Measurements from ENCODE around the gene CADM2.

Gene CADM2

GRCh38 chr3:85481411-85482212, 522.8 kb downstream of the CADM2 start:
- no peaks in the 10 kb centered on the region for H3K9me3 Mint-ChIP-seq

GRCh38 chr3:85482213-85482490, 523.4 kb downstream of the CADM2 start:
- Mint-ChIP-seq H3K27ac (no peak overlapping the region), H3K4me1 (no peaks in the 10 kb centered on the region), H3K27me3 (ENCODE audit: low read depth, poor library complexity) (no peaks in the 10 kb centered on the region)

More at GRCh38 chr3:85481411-85482212, 522.8 kb downstream of the CADM2 start:
- TF ChIP-seq CTCF (IDR thresholded peaks at IDR 0.05) = no peak
- Mint-ChIP-seq H3K4me3 (no peak overlapping the region), H3K27me3 (ENCODE audit: low read depth, poor library complexity) (no peaks in the 10 kb centered on the region), H3K27ac (no peak overlapping the region), H3K4me1 (no peaks in the 10 kb centered on the region), H3K36me3 (ENCODE audit: low read depth) (no peaks in the 10 kb centered on the region)
- no peak for DNase-seq

GRCh38 chr3:85483986-85484385, 525.2 kb downstream of the CADM2 start:
- no peak for TF ChIP-seq CTCF (IDR thresholded peaks at IDR 0.05)
- Mint-ChIP-seq H3K4me3 (no peak overlapping the region), H3K36me3 (ENCODE audit: low read depth) (no peaks in the 10 kb centered on the region), H3K4me1 (no peaks in the 10 kb centered on the region), H3K27me3 (ENCODE audit: low read depth, poor library complexity) (no peaks in the 10 kb centered on the region), H3K9me3 (no peaks in the 10 kb centered on the region), H3K27ac (no peak overlapping the region)
- no peak for DNase-seq

More at GRCh38 chr3:85482213-85482490, 523.4 kb downstream of the CADM2 start:
- no peaks in the 10 kb centered on the region for H3K9me3 Mint-ChIP-seq
- no peaks in the 10 kb centered on the region for H3K36me3 Mint-ChIP-seq (ENCODE audit: low read depth)
- H3K4me3 Mint-ChIP-seq = no peak overlapping the region
- DNase-seq = no peak
- no peak for TF ChIP-seq CTCF (IDR thresholded peaks at IDR 0.05)

GRCh38 chr3:85487375-85487774, 528.6 kb downstream of the CADM2 start:
- H3K36me3 Mint-ChIP-seq (ENCODE audit: low read depth) = no peaks in the 10 kb centered on the region
- H3K27me3 Mint-ChIP-seq (ENCODE audit: low read depth, poor library complexity) = no peaks in the 10 kb centered on the region
- no peak for TF ChIP-seq CTCF (IDR thresholded peaks at IDR 0.05)
- no peak overlapping the region for H3K27ac Mint-ChIP-seq
- DNase-seq = no peak
- H3K4me1 Mint-ChIP-seq = no peaks in the 10 kb centered on the region
- H3K4me3 Mint-ChIP-seq = no peak overlapping the region
- no peaks in the 10 kb centered on the region for H3K9me3 Mint-ChIP-seq

GRCh38 chr3:85495602-85496001, 536.8 kb downstream of the CADM2 start:
- H3K9me3 Mint-ChIP-seq = no peaks in the 10 kb centered on the region
- H3K27ac Mint-ChIP-seq = no peak overlapping the region
- no peaks in the 10 kb centered on the region for H3K4me1 Mint-ChIP-seq
- no peak overlapping the region for H3K4me3 Mint-ChIP-seq
- no peaks in the 10 kb centered on the region for H3K36me3 Mint-ChIP-seq (ENCODE audit: low read depth)
- DNase-seq = no peak
- no peaks in the 10 kb centered on the region for H3K27me3 Mint-ChIP-seq (ENCODE audit: low read depth, poor library complexity)
- TF ChIP-seq CTCF (IDR thresholded peaks at IDR 0.05) = no peak

GRCh38 chr3:85498177-85498576, 539.4 kb downstream of the CADM2 start:
- H3K36me3 Mint-ChIP-seq (ENCODE audit: low read depth) = no peaks in the 10 kb centered on the region
- DNase-seq = no peak
- no peaks in the 10 kb centered on the region for H3K27me3 Mint-ChIP-seq (ENCODE audit: low read depth, poor library complexity)
- TF ChIP-seq CTCF (IDR thresholded peaks at IDR 0.05) = no peak
- no peak overlapping the region for H3K27ac Mint-ChIP-seq
- no peak overlapping the region for H3K4me3 Mint-ChIP-seq
- H3K9me3 Mint-ChIP-seq = no peaks in the 10 kb centered on the region
- H3K4me1 Mint-ChIP-seq = no peaks in the 10 kb centered on the region
